Tibial nerve (tissue), 4 donors: Measurements from ENCODE around the gene EN2.

ENCODE experiments used
- CTCF ChIP-seq, 5 experiments: fragments of 200-600 bp in 3 of 5; fragments of 450-650 bp in 2 of 5; sonication (generic) in 3 of 5; IDR thresholded peaks; one replicate each; pipeline ENCODE4 v1.5.1; 2016 to 2019; ENCODE audit warnings: antibody characterized with exemption in 5 of 5, mild to moderate bottlenecking in 3 of 5, moderate library complexity in 2 of 5
- EP300 ChIP-seq, 2 donors: sonication (generic); formaldehyde crosslinking; IDR thresholded peaks; one replicate each; pipeline ENCODE4 v1.6.1; 2017; ENCODE audit warnings: antibody characterized with exemption in 2 of 2, mild to moderate bottlenecking in 1 of 2

- no peak for TF ChIP-seq EP300 (IDR thresholded peaks at IDR 0.05)
- no peak for TF ChIP-seq CTCF (IDR thresholded peaks at IDR 0.05)
Measured at GRCh38 chr7:155494551-155494950, 36.6 kb downstream of the EN2 start.
